Coronary artery (tissue), 2 donors: ENCODE measurements around the gene CFAP298.
A peak's percentile ranks its signal among the peaks of the same experiment; 100 is the strongest.

Experiments
- DNase-seq: peaks from one replicate; pipeline ENCODE4 v3.0.0-alpha.2; 2017; ENCODE audit warnings: low spot score
- H3K27ac ChIP-seq, 2 donors: fragments of 200-600 bp; sonication (generic); one replicate each; pipeline ENCODE4 v1.5.1; 2016 to 2019
- H3K4me3 ChIP-seq: fragments of 200-600 bp; sonication (generic); 2 replicates; pipeline ENCODE4 v1.5.1; 2016; ENCODE audit warnings: mild to moderate bottlenecking, moderate library complexity
- CTCF ChIP-seq: fragments of 200-600 bp; sonication (generic); IDR thresholded peaks from one replicate; pipeline ENCODE4 v1.5.1; 2019; ENCODE audit warnings: antibody characterized with exemption

Gene CFAP298

GRCh38 chr21:32608851-32609250 is 3.3 kb downstream of the CFAP298 start:
- TF ChIP-seq CTCF: no peak
- Histone ChIP-seq H3K4me3 (no peak overlapping the region), H3K27ac (no peak overlapping the region)
- no peak for DNase-seq

- no peak for DNase-seq
- Histone ChIP-seq H3K27ac (no peak overlapping the region), H3K4me3 (no peak overlapping the region)
- TF ChIP-seq CTCF: no peak
Measured at GRCh38 chr21:32605469-32605868, 6.7 kb downstream of the CFAP298 start.

GRCh38 chr21:32604464-32604863 is 7.7 kb downstream of the CFAP298 start:
- no peak for TF ChIP-seq CTCF
- no peak for DNase-seq
- H3K4me3 ChIP-seq: no peak overlapping the region
- H3K27ac ChIP-seq: no peak overlapping the region

- H3K4me3 ChIP-seq: no peak overlapping the region
- TF ChIP-seq CTCF: no peak
- no peak for DNase-seq
- H3K27ac ChIP-seq: no peak overlapping the region
Measured at GRCh38 chr21:32603131-32603530, 9.0 kb downstream of the CFAP298 start.

- DNase-seq: no peak
- TF ChIP-seq CTCF: no peak
- H3K27ac ChIP-seq: no peak overlapping the region
Measured at GRCh38 chr21:32602099-32602498, 10.1 kb downstream of the CFAP298 start.

GRCh38 chr21:32599526-32599925 is 12.7 kb downstream of the CFAP298 start:
- Histone ChIP-seq H3K4me3 (no peak overlapping the region), H3K27ac (no peak overlapping the region)
- TF ChIP-seq CTCF: no peak
- no peak for DNase-seq

More at GRCh38 chr21:32602099-32602498, 10.1 kb downstream of the CFAP298 start:
- H3K4me3 ChIP-seq: no peak overlapping the region

- DNase-seq: peak; percentile 21
- no peak overlapping the region for H3K4me3 ChIP-seq
- TF ChIP-seq CTCF: no peak
- H3K27ac ChIP-seq: no peak overlapping the region
Measured at GRCh38 chr21:32599091-32599490, 13.1 kb downstream of the CFAP298 start.
